GM19468 (cell line): ENCODE measurements around the gene PLCB1.

Experiments
- ATAC-seq: cut with Tn5 transposase; IDR thresholded peaks from one replicate; pipeline ENCODE4 v1.9.1; 2021; ENCODE audit warnings: mild to moderate bottlenecking, moderate library complexity, moderate number of reproducible peaks; ENCODE audit not compliant: unreplicated experiment; ENCODE audit errors: extremely low read depth

PLCB1 gene

DNA sequence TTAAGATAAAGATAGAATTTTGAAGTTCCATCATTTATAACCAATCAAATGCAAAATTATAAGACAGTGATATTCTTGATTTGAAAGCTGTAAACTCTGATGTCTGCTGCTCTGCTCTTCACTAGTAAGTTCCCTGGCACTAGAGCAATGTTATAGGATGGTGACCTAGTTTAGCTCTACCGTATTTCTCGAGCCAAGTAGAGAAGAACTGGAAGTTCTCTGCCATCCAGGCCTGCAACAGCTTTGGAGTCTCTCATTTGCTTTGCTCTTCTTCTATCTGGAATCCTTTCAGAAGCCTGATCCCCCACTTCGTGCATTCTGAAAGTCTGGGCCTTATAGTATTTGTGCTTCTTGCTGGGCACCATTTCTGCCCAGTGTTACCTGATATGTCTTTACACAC, 100.3 kb downstream of the PLCB1 start:
- no peak for ATAC-seq

DNA sequence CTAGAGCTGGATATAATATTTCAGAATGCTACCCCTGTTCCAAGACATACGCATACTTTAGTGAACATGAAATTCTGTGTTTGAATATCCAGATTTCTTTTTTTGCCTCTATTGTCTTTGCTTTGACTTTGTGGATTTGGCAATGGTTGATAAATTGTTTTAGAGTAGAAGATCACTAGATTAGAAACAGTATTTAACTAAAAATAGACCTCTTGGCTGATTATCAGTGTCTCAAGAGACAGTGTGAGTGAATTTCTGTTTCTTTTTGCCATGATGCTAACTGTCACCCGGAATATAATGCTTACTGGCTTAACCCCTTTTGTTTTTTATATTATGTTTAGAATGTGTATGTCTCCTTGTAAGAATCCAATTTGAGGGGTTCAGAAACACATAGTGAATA, 102.5 kb downstream of the PLCB1 start:
- no peak for ATAC-seq

DNA sequence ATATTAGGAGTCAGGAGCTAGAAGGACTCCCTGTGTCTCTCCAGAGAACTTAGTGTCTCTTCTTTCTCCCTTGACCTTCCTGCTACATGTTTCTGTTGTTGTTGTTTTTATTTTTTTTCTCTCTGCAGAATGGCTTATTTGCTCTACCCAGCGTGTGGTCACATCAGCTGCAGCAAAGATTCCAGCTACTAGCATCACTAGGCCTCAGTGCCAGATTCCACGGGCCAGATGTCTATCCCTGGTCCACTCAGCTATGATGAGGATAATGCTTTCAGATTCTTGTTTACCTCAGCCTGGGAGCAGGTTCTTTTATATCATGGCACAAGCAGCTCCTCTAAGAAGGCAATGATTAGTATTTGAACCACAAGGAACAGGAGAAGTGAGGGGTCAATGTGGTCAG, 110.0 kb downstream of the PLCB1 start:
- no peak for ATAC-seq

DNA sequence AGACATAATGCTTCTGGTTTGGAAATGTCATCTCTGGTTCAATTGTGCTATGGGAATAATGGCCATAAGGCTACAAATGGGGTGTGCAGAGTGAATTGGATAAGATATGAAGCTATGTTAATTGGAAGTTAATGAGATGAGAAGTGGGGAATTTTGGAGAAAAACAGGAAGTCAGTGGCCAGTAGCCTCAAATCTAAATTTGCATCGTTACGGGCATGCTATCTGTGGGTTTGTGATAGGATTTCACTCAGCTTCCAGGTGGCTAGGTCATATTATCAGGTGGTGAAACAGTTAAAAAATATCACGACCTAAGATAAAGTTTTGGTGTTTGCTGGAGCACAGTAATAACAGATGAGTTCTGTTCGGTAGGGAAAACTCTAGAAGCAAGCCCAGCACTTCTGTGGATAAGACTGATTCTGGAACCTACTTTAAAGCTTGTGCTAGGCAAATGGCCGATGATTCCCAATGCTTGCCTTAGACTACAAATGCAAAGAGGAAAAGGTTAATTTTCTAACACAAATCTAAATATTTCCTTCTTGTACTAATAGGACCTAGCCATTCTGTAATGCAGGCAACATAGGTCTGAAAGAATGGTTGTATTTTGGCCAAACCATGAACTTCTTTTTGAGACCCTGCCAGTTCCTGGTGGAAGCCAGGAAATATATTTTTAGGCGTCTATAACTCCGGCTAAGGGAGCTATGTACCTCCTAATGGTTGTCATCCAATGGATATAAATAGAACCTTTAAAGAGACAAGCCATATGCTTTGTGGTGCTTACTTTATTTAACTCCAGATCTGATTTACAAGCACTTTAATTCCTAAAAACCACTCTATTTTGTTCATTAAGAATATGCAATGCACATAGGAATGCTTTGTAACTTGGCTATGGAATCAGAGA, 111.0 kb downstream of the PLCB1 start:
- ATAC-seq, result no peak

DNA sequence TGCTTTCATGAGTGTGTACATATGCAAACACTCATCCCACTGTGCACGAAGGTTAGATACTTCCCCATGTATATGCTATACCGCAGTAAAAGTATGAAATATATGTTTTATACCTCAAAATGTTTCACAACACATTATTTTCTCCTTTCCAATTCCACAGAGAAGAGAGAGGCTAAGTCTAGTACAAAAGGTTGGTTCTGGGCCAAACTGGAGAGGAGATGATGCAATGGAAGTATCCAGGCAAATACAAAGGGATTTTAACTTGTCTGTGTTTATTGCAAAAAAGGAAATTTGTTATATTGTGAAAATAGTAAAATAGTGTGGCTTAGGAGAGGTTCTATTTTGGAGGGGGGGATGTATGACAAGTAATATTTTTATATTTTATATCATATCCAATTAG, 112.6 kb downstream of the PLCB1 start:
- no peak for ATAC-seq

DNA sequence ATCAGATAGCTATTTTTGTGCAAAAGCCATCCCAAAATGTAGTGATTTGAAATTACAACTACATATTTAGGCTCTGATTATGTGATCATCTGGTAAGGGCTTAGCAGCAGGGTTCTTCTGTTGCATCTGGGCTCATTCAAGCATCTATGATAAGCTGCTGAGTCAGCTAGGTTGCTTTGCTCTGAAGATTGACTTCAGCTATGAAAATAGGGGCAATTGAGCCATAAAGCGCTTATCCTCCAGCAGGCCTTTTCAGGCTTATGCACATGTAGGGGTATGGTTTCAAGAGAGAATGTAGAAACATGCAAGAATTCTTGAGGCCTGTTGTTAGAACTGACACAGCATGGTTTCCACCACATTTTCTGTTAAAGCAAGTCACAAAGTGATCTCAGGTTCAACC, 114.1 kb downstream of the PLCB1 start:
- ATAC-seq, result no peak

DNA sequence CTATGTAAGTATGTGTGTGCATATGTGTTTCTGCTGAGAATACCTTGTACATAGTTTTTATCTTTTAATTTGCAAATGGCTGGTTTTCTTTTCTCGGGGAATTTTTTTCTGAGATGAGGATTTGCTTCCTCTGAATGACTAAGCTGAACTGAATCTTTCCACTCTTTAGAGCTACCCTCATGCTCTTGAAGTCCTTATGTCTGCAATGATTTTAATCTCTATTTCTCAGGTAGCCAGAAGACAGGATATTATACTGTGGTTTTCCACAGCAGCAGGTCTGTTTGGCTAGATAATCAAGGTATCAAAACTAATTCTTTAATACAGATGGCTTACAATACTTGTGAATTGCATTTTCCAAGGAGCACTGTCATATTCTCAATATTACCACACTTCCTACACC, 114.7 kb downstream of the PLCB1 start:
- ATAC-seq, result no peak

DNA sequence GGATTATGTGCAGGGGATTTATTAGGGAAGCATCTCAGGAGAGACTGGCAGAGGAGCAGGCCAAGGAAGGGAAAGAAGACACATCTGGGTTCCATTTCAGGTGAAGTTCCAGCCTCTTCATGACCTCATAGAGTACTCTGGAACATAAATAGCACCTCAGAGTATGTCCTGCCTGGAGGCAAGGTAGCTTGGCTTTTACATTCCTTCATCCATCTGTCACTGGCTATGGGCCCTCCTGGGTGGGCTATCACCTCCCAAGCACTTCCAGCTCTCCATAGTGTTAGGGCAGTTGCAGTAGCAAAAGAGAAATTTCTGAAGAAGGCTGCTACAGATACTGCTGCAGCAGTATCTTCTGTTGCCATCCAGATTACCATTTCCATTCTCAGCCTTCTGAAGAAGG, 116.0 kb downstream of the PLCB1 start:
- ATAC-seq, result no peak

DNA sequence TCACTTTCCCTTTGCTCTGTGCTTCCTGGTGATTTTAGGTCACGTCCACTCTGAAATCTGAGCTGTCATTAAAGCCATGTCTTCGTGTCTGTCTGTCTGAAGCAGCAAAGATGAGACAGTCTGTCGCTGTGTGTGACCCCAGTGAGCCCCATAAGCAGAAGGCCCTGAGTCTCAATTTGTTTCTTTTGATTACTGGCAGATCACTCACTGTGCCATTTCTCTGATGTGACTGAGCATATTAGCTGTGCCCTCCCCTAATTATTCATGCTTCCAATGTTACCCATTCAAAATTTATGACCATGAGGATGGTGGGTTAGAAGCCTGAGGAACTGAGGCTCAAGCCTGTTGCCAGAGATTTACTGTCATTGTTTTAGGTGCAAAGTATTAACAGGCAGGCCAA, 117.6 kb downstream of the PLCB1 start:
- ATAC-seq, result no peak

DNA sequence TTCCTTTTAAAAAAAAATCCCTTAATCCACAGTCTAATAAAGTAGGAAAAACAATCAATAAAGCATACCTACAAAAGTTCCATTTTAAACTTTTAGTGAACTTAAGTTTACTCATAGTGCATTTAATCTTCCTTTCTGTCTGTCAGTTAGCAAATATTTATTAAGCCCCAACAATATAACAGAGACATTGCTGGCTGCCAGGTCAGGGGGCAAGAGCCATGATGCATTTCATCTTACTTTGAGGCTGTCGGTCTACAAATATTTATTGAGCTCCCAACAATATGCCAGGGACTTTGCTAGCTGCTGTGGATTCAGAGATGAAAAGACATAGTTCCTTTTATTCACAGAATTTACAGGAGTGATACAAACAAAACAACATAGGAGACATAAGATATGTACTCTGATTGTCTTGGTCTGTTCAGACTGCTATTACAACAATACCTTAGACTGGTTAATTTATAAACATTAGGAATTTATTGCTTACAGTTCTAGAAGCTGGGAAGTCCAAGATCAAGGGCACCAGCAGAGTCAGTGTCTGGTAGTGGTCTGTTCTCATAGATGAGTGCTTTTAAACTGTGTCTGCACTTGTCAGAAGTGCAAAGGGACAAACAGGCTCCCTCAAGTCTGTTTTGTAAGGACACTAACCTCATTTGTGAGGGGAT, 118.6 kb downstream of the PLCB1 start:
- no peak for ATAC-seq

DNA sequence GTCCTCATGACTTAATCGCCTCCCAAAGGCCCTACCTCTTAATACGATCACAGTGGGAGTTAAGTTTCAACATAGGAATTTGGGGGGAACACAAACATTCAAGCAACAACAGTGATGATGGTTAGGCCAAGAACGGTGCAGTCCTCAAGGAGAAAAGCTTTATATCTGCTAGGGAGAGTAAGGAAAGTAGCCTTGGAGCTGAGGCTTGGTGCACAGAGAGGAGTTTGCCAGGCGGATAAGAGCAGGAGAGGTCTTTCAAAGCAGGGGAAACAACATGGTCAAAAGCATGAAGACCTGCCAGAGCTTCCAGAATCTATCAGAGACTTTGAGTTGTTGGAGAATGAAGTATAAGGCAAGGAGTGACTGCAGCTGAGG, 119.1 kb downstream of the PLCB1 start:
- no peak for ATAC-seq

DNA sequence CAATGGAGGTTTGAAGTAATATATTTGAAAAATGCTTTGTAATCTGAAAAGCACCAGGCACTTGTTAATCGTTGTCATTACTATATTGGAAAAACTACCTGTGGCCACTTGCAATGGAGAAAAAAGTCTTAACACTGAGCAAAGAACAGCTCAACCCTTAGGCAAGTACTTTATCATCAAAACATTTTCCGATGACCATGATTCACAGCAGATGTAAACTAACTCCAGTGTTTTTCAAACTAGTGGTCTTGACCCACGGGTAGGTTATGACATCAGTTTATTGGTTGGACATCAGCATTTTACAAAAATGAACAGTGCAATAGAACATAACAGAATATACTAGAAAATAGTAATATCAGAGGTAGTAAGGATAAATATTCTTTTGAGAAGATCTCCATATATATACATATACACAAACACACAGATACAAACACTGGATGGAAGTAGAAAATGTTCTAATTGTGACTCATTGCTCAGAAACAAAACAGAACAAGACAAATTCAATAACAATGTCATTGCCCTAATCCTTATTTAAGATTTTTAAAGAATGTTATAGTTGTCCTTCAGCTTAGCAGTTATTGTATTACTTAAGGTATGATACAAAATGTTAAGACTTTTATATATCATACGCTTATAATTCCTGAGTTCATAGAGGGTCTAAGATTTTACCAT, 123.0 kb downstream of the PLCB1 start:
- no peak for ATAC-seq

DNA sequence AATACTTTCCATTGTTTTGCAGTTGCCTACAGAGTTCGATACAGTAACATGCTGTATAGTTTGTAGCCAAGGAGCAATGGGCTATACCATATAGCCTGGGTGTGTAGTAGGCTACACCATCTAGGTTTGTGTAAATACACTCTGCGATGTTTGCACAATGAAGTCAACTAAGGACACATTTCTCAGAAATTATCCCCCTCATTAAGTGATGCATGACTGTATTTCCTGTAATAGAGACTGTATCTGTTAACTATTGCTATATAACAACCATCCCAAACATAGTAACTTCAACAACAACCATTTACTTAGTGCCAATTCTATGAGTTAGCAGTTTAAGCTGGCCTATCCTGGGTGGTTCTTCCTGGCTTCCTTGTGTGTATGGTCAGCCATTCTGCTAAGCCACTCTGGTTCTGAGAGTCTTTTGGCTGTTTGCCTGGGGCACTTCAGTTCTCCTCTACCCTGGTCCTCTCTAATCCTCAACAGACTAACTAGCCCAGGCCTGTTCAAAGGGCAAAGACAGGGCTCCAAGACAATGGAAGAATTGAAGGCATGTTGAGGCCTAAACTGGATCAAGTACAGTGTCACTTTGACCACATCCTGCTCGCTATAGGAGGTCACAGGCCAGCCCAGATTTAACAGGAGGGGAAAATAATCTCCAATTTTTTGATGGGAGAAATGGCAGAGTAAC, 124.0 kb downstream of the PLCB1 start:
- no peak for ATAC-seq

DNA sequence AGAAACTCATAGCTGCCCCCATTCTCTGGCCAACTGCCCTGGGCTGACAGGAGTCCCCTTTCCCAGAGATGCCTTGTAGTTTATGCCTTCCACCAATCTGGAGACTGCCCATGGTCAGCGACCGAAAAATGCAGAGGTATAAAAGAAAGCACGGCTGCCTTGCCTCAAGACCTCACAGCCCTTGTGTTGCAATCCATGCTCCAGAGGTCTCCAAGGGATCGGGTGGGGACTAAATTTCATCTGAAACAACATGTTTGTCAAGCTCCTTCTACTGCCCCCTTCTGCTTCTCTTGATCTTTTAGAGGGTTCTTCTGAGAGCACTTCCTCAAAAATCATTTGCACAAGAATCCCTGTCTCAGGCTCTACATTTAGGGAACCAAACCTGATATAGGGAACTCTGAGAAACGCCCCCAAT, 128.8 kb downstream of the PLCB1 start:
- no peak for ATAC-seq

DNA sequence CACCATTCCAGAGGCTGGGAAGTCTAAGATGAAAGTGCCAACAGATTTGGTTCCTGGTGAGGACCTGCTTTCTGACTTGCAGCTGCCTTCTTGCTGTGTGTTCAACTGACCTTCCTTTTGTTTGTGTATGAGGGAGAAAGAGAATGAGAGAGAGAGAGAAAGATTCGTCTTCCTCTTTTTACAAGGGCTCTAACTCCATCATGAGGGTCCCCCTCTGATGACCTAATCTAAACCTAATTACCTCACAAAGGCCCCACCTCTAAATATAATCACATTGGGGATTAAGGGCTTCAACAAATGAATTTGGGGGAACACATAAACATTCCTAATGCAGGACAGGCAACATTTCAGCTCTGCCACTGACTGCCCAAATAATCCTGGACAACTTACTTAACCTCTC, 130.7 kb downstream of the PLCB1 start:
- ATAC-seq, result no peak

DNA sequence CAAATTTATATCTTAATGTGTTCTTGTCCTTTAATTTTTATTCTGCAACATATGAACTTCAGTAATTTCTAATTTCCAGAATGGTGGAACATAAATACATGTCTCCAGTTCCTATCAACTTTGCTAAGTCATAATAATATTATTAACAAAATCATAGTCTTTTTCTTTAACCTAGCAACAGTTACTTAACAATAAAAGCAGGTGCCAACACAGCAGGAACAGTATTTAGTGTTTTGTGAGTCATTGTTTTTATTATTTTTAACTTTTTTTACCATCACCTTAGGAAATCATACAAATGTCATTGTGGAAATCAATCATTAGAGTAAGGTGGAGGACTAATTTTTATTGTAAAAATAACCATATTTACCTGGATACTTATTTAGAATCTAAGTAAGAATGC, 133.5 kb downstream of the PLCB1 start:
- ATAC-seq, result no peak

DNA sequence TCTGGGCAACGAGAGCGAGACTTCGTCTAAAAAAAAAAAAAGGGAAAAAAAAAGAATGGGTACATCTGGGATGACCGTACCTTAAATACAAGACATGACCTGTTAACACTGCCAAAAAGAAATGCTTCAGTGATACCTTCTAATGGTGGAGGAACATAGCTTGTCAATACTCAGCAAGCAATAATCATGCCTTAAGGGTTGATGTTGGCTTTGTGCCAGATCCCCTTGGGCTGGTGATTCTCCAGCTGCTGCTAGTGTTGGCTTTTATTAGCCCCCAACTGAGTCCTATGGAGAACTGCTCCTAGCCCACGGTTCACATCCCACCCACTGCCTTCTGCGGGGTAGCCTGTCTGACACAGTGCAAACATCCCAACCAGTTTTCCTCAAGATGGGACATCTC, 134.9 kb downstream of the PLCB1 start:
- no peak for ATAC-seq

DNA sequence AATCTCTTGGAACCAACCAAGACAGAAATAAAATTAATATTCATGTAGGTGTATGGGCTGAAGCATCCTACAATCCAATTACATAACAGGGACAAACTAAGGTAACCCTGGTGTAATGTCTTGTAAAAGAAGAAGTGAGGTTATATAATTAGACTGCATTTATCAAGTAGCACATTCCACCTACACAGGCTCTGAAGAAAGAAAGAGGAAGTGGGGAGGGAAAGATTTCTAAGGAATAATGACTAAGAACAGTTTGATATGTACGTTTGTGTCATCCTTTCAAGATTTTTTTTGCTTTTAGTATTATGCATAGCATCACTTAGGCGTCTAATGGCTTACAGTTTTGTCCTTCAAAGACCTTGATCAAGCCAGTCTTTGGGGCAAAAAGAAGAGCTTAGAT, 139.7 kb downstream of the PLCB1 start:
- ATAC-seq, result no peak

DNA sequence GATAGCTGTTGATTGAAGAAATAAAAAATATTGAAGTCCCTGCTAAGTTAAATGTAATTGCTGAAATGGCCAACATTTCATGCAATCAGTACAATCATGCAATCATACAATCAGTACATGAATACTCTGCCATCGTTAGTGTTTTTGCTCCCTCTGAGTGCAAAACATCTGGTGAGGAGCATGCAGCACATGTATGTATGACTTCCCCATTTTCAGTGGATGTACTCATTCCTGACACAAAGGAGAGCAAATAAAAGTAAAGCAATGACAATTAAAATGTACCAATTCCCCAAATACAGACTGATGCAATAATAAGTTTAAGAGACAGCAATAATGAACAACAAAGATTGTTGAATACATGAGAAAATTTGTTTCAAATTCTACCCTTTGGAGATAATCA, 140.7 kb downstream of the PLCB1 start:
- no peak for ATAC-seq

DNA sequence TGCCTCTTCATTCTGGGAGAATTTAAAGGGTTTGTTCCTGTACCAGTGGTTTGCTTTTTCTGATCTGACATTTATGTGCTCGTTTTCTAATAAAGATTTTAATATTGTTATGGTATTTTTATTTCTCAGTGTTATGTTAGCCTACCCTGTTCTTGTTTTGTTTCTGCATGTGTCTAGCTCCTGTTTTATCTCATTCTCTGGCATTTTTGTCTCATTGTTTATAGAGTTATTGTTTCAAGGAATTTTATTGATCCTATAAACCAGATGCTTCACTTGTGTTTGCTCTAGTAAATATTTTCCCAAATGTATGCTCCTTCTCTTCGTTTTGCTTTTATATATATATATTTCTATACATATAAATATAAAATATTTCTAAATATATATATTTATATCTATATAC, 152.8 kb downstream of the PLCB1 start:
- ATAC-seq, result no peak

DNA sequence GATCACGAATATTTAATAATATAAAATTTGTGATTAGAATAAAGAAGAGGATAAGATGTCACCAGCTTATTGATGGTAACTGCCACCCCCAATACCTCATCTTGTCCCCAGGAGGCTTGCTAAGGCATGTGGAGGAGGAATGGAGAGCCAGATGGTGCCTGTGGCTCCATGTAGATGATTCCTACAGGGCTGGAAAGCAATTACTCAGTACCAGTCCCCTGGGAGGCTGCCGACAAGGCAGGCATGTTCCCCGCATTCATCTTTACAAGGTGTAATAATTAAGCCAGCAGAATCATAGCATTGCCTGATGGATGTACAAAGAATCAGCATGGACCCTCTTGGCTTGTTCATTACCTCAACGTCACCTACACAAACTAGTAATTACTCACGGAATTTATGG, 155.3 kb downstream of the PLCB1 start:
- no peak for ATAC-seq
